Activated naive CD8-positive, alpha-beta T cell treated with anti-CD3 and anti-CD28 coated beads for 36 hours (primary cell): ENCODE measurements around the gene GRID1. TPM values are rescaled to one million over a fixed set of nuclear protein-coding genes. Genes with fewer than 3 reads are reported as not detected.
"Not testable (repeated sequence)": the region's sequence is repeated elsewhere in the genome, so short reads cannot be mapped to it uniquely, and the experiment has no call there.

Source experiments
- DNase-seq: peaks from one replicate; pipeline ENCODE4 v3.0.0; 2021
- H3K27ac Mint-ChIP-seq: one replicate; pipeline ENCODE4 v1.8.0; 2022; ENCODE audit warnings: mild to moderate bottlenecking, moderate library complexity, mixed read lengths
- H3K27me3 Mint-ChIP-seq: one replicate; pipeline ENCODE4 v1.8.0; 2022; ENCODE audit warnings: mild to moderate bottlenecking, mixed read lengths
- H3K36me3 Mint-ChIP-seq: one replicate; pipeline ENCODE4 v1.8.0; 2021; ENCODE audit warnings: mild to moderate bottlenecking, mixed read lengths
- H3K4me1 Mint-ChIP-seq: one replicate; pipeline ENCODE4 v1.8.0; 2021; ENCODE audit warnings: mixed read lengths
- H3K4me3 Mint-ChIP-seq: one replicate; pipeline ENCODE4 v1.8.0; 2022; ENCODE audit warnings: mild to moderate bottlenecking, moderate library complexity, mixed read lengths
- H3K9me3 Mint-ChIP-seq: one replicate; pipeline ENCODE4 v1.8.0; 2022; ENCODE audit warnings: mixed read lengths
- total RNA-seq, 2 experiments: library from RNA; stranded (reverse); gene quantifications; one replicate each; pipeline ENCODE4 v1.2.3, GENCODE V29; 2021

The GRID1 gene
- total RNA-seq, 2 experiments from 2014 or later, result not detected

DNA sequence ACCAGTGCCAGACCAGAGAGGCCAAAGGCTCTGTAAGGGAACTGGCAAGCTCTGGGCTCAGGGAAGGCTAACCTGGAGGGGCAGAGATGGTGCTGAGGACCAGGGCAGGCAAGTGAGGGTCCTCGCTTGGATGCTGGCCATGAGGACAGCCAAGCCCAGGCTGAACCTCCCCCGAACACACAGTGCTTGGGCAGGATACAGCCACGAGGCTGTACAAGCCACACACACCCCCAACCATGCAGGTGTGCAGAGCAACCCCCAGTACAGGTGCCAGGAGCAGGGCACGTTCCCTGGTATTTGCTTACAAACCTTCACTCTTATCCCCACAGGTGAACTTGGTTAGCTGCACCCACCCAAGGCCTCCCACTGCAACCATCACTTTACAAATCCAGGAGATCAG lies 185.7 kb downstream of the GRID1 start:
- H3K27me3 Mint-ChIP-seq, result peaks cover 4% of the 10 kb centered on the region
- H3K36me3 Mint-ChIP-seq, result no peaks in the 10 kb centered on the region
- H3K4me3 Mint-ChIP-seq, result no peak overlapping the region
- no peaks in the 10 kb centered on the region for H3K4me1 Mint-ChIP-seq
- no peak for DNase-seq
- H3K27ac Mint-ChIP-seq, result no peak overlapping the region
- no peaks in the 10 kb centered on the region for H3K9me3 Mint-ChIP-seq

DNA sequence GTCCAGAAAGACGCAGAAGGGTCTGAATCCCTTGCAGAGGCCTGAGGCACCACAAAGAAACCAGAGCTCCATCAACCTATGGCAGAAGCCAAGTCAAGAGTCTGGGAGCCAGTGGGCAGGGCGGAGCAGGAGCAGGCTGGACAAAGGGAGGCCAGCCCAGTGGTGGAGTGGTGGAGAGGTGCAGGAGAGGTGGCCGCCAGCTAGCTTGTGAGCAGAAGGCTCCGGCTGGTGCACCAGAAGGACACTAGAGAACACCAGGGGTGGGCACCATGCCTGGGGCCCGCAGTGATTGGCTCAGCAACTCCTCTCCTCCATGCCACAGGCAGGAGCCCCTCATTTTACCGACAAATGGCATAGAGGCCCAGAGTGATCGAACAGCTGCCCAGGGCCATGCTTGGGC lies 186.6 kb downstream of the GRID1 start:
- H3K4me3 Mint-ChIP-seq, result no peak overlapping the region
- no peaks in the 10 kb centered on the region for H3K4me1 Mint-ChIP-seq
- no peaks in the 10 kb centered on the region for H3K36me3 Mint-ChIP-seq
- no peak for DNase-seq
- H3K9me3 Mint-ChIP-seq, result no peaks in the 10 kb centered on the region
- peaks cover 4% of the 10 kb centered on the region for H3K27me3 Mint-ChIP-seq
- H3K27ac Mint-ChIP-seq, result no peak overlapping the region

DNA sequence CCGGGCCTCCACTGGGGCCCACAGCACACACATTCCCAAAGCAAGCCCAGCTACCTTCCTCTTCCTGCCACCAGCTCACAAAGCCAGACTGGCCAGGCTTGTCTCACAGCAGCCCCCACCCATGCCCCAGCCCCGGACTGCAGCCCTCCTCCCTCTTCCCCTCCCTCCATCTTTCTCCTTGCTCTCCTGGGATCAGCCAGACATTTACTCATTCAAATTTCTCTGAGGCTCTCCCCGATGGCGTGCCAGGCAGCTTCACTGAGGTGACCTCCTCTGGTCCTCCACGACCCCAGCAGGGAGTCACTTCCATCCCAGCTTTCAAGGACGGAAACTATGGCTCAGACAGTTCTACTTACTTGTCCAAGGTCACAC lies 187.5 kb downstream of the GRID1 start:
- H3K9me3 Mint-ChIP-seq, result no peaks in the 10 kb centered on the region
- H3K4me1 Mint-ChIP-seq, result no peaks in the 10 kb centered on the region
- peaks cover 3% of the 10 kb centered on the region for H3K27me3 Mint-ChIP-seq
- no peaks in the 10 kb centered on the region for H3K36me3 Mint-ChIP-seq
- no peak for DNase-seq
- no peak overlapping the region for H3K27ac Mint-ChIP-seq
- no peak overlapping the region for H3K4me3 Mint-ChIP-seq

DNA sequence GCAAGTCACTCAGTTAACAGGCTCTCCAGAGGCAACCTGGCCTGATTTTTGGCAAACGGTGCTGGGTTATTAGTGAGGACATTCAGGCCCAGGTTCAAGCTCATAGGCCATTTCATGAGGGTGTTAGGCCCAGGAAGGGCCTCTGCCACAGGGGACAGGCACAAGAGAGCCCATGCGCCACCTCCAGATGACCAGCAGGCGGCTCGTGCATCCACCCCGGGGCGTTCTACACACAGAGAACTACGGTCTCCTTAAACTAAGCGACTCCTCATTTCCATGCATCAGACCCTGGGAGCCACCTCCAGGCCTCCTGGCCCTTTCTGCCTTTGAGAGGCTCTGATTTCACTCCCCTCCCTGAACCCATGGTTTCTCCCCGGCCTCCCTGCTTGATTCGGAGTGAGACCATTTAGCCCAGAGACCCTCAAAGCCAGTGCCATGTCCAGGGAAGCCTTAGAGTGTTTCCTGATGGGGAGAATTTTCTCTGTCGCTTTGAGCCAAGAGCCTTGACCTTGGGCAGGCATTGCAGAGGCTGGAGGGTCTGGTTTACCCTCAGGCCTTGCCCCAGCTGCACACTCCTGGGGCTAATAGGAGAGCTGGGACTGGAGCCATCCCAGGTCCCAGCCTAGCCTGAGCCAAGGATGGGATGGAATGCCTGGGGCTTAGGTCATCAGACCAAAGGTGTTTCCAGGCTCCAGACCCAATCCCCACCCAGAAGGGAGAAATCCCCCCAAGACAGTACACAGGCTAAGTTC lies 188.0 kb downstream of the GRID1 start:
- H3K4me3 Mint-ChIP-seq, result no peak overlapping the region
- H3K4me1 Mint-ChIP-seq, result no peaks in the 10 kb centered on the region
- H3K9me3 Mint-ChIP-seq, result no peaks in the 10 kb centered on the region
- no peaks in the 10 kb centered on the region for H3K36me3 Mint-ChIP-seq
- no peak overlapping the region for H3K27ac Mint-ChIP-seq
- no peaks in the 10 kb centered on the region for H3K27me3 Mint-ChIP-seq
- no peak for DNase-seq

DNA sequence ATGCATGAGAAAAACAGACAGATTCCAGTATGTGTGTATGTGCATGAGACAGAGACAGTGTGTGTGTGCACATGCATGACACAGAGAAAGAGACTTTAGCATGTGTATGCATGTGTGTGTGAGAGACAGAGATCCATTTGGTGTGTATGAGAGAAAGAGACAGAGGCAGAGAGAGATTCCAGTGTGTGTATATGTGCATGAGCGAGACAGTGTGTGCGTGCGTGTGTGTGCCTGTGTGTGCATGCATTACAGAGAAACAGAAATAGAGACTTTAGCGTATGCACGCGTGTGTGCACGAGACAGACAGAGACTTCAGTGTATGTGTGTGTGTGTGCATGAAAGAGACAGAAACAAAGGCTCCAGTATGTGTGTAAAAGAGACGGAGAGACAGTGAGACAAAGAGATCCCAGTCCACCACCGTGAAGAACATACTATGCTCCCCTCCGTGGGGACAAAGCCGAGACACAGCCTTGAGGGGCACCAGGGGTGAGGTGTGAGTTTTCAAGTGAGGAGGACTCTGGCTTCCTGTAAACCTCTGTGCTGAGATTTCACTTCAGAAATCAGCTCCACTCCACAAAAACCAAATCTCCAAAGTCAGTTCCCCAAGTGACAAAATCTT lies 188.9 kb downstream of the GRID1 start:
- DNase-seq, result no peak
- Mint-ChIP-seq H3K27ac (no peak overlapping the region), H3K4me1 (no peaks in the 10 kb centered on the region), H3K4me3 (no peak overlapping the region), H3K9me3 (no peaks in the 10 kb centered on the region), H3K27me3 (no peaks in the 10 kb centered on the region), H3K36me3 (no peaks in the 10 kb centered on the region)

DNA sequence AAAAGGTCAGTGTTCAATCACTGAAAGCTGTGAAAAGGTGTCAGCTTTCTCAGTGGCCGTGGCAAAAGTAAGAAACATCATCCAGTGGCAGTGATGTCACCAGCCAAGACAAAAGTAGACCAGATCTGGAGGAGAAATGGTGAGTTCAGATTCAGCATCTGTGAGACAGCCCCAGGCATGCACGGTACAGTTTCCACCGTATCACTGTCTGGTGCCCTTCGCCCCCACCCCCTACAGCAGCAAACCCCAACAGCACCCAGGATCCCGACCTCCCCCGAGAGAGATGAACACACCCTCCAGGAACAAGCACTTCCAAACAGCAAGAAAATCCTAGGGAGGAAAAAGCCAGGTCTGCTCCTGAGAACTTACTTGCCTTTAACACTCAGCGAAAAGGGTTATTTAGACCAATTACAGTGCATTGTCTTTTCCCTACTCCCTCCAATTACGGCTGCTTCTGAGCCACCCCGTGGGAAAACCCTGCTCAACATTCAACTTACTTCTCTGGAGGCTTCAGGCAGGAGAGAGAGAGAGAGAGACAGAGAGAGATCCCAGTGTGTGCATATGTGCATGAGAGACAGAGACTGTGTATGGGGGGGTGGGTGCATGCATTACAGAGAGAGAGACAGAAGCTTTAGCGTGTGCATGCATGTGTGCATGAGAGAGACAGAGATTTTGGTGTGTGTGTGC lies 189.6 kb downstream of the GRID1 start:
- H3K27me3 Mint-ChIP-seq, result no peaks in the 10 kb centered on the region
- no peak overlapping the region for H3K4me3 Mint-ChIP-seq
- no peaks in the 10 kb centered on the region for H3K36me3 Mint-ChIP-seq
- H3K9me3 Mint-ChIP-seq, result no peaks in the 10 kb centered on the region
- no peaks in the 10 kb centered on the region for H3K4me1 Mint-ChIP-seq
- DNase-seq, result no peak
- H3K27ac Mint-ChIP-seq, result no peak overlapping the region

DNA sequence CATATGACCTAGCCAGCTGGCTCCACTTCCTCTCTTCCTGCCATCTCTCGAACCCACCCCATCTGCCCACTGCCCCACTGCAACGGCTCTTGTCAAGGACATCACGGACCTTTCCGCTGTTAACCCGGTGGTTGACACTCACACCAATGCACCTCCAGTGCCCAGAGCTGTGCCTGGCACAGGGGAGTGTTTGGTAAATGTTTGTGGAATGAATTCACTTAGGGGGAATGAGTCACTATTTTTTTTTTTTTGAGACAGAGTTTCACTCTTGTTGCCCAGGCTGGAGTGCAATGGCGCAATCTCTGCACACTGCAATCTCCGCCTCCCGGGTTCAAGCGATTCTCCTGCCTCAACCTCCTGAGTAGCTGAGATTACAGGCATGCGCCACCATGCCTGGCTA lies 191.1 kb downstream of the GRID1 start:
- H3K9me3 Mint-ChIP-seq, H3K27ac Mint-ChIP-seq, H3K4me3 Mint-ChIP-seq, H3K4me1 Mint-ChIP-seq, DNase-seq, H3K27me3 Mint-ChIP-seq, H3K36me3 Mint-ChIP-seq: not testable (repeated sequence)

DNA sequence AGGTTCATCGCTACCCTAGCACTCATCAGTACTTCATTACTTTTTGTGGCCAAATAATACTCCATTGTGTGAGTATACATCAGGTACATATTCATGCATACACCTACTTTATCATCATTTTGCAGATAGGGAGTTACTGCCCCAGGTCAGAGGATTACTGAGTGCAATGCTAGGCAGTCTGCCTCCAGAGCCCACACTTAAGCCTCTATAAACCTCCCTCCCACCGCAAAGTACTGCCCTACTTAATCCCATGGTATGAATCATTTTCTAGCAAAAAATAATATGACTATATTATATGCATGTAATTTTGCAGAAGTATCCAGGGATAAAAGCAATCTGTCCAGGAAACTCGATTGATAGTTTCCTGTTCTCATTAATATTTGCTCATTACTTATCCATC lies 194.3 kb downstream of the GRID1 start:
- DNase-seq, result no peak
- H3K27ac Mint-ChIP-seq, result no peak overlapping the region
- H3K27me3 Mint-ChIP-seq, result peaks cover 4% of the 10 kb centered on the region
- H3K4me3 Mint-ChIP-seq, result no peak overlapping the region
- no peaks in the 10 kb centered on the region for H3K9me3 Mint-ChIP-seq
- H3K36me3 Mint-ChIP-seq, result no peaks in the 10 kb centered on the region
- H3K4me1 Mint-ChIP-seq, result no peaks in the 10 kb centered on the region

DNA sequence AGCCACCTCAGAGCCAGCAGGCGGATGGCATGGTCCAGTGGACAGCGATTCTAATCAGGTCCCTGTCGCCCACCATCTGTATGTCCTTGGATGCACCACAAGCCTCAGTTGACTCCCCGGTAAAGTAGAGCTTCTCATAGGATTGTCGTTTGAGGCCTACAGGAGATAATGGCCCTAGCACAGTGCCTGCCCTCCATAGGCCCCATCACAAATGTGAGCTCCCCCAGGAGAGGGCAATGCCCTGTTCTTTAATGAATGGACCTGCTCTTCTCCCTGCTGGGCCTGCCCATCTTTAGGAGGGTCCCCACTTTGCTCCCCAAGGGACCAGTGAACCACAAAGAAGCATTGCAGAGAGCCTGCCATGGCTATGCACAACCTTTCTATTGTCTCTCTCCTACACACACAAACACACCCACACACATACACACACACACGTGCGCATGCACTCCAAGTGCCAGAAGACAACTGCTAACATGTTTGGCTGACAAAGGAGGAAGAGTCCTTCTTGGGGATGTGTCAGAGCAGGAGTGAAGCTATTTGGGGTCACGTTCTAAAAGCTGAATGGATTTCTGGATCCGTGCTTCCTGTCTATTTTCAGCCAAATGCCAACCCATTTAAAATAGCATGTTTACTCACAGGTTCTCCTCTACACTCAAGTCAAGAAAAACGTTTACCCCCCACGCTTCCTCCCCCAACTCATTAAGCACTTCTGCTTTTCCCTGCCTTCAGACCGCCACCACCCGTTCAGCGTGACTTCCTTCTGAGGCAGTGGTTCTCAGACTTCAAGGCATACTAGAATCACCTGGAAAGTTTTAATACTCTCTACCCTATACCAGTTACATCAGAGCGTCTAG lies 196.1 kb downstream of the GRID1 start:
- Mint-ChIP-seq H3K4me1 (no peaks in the 10 kb centered on the region), H3K36me3 (no peaks in the 10 kb centered on the region), H3K27ac (no peak overlapping the region), H3K27me3 (peaks cover 4% of the 10 kb centered on the region), H3K4me3 (no peak overlapping the region), H3K9me3 (no peaks in the 10 kb centered on the region)
- no peak for DNase-seq

DNA sequence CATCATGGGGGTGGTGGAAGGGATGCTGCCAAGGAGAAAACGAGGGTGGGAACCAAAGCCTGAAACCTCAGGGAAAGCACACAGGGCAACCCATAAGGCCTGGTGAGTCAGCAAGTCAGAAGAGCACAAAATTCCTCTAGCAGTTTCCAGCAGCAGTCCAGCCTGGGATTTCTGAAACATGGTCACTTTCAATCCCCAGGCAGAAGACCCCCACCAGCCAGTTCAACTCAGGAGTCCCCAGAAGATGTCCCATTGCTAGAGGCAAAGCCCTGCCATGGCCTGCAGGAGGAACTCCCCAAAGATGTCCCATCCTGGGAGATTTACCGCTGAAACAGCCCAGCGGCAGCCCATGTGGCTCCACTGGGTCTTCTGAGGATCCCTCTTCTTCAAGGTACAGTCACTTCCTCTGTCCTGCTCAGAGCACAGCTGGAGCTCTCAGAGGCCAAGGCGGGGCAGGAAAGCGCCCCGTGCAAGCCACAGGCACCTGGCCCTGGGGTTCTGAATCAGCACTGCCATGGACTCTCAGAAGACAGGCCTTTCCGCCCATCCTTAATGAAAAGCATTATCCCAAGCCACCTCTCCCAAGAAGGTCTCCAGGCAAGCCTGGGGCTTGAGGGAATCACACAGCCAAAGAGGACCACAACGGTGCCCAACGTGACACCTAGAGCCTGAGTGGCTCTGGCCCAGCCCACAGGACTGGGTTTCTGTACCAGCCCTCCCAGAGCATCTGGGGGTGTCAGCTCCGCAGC lies 196.9 kb downstream of the GRID1 start:
- H3K4me1 Mint-ChIP-seq, result no peaks in the 10 kb centered on the region
- no peaks in the 10 kb centered on the region for H3K36me3 Mint-ChIP-seq
- peaks cover 4% of the 10 kb centered on the region for H3K27me3 Mint-ChIP-seq
- DNase-seq, result no peak
- no peak overlapping the region for H3K27ac Mint-ChIP-seq
- no peaks in the 10 kb centered on the region for H3K9me3 Mint-ChIP-seq
- H3K4me3 Mint-ChIP-seq, result no peak overlapping the region

DNA sequence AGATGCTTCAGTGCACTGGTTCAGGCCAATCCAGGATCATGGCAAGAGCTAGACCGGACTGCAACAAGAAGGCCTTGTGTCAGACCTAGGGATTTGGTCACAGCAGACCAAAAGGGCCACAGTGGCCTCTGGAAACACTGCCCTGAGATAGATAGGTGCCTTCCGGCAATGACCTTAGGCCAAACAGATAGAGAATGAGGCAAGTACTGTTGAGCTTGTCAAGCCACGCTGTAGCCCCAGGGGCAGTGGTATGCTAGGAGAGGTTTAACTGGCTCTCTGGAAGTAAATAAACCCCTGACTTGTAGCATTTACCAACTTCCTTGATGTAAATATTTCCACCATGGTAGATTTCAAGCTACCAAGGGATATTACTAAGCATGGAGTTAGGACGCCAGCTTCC lies 197.5 kb downstream of the GRID1 start:
- Mint-ChIP-seq H3K36me3 (no peaks in the 10 kb centered on the region), H3K4me1 (no peaks in the 10 kb centered on the region), H3K4me3 (no peak overlapping the region), H3K27me3 (peaks cover 4% of the 10 kb centered on the region), H3K27ac (no peak overlapping the region), H3K9me3 (no peaks in the 10 kb centered on the region)
- no peak for DNase-seq

DNA sequence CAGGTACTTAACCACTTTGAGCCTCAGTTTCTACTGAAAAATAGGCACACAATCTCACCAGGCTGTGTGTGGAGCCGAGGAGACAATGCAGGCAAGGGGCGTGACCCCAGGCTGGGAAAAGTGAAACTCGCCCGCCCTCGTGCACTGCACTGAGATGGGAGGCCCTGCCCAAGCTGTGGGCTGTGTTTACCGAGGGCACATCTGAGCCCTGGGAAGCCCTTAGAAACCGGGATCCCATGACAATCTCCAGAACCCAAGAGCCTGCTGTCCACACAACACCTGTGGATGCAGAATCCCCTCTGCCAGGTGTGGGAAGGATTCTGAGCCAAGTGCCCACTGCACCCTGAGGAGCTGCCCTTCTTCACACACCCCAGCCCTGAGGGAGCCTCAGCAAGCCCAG lies 198.3 kb downstream of the GRID1 start:
- H3K27ac Mint-ChIP-seq, result no peak overlapping the region
- H3K36me3 Mint-ChIP-seq, result no peaks in the 10 kb centered on the region
- no peak for DNase-seq
- H3K4me1 Mint-ChIP-seq, result no peaks in the 10 kb centered on the region
- no peaks in the 10 kb centered on the region for H3K9me3 Mint-ChIP-seq
- no peak overlapping the region for H3K4me3 Mint-ChIP-seq
- H3K27me3 Mint-ChIP-seq, result peaks cover 4% of the 10 kb centered on the region

DNA sequence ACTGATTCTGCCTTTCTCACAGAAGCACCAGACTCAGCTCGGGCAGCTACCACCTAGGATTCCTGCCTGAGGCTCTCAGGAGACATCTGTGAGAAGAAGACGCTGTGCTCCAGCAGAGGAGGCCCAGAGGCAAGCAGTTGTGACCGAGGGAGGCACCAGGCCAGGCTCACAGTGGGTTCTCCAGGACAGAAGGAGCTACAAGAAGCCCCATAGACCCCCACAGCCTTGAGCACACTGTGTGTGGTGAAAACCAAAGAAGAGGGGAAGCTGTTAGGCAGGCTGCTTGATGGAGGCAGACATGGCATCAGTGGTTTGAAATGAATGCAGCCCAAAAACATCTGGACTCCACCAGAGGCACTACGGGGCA lies 198.8 kb downstream of the GRID1 start:
- Mint-ChIP-seq H3K27ac (no peak overlapping the region), H3K36me3 (no peaks in the 10 kb centered on the region), H3K9me3 (no peaks in the 10 kb centered on the region), H3K4me3 (no peak overlapping the region), H3K27me3 (peaks cover 4% of the 10 kb centered on the region), H3K4me1 (no peaks in the 10 kb centered on the region)
- no peak for DNase-seq

DNA sequence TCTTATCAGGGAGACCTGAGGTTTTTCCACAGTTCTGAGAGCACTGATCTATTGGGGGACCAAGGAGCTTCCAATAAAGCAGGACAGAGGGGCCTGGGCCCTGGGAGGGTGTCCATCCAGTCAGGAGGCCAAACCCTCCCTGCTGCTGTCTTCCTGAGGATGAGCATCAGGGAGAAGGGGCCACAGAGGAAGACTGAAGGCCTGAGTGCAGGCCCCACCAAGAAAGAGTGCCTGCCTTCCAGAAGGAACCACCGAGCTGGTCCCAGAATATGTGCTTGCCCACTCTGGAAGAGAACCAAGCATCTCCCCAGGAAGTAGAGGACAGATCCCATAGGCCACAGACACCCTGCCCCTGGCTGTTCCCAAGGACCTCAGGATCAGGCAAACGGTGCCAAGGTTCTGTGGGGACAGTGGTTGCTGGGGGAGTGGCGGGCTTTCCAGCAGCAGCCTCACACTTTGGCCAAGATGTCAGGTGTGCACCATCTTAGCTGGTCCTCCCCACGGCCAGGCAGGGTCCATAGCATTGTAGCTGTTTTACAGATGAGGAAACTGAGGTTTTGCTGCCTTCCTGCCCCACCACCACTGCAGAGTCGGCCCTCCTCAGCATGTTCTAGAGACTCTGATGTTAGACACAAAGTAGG lies 199.4 kb downstream of the GRID1 start:
- Mint-ChIP-seq H3K27me3 (peaks cover 4% of the 10 kb centered on the region), H3K4me1 (no peaks in the 10 kb centered on the region), H3K4me3 (no peak overlapping the region), H3K36me3 (no peaks in the 10 kb centered on the region), H3K9me3 (no peaks in the 10 kb centered on the region), H3K27ac (no peak overlapping the region)
- DNase-seq, result no peak
